ENCODE measurements around the gene WWC1. TPM values are rescaled to one million over a fixed set of nuclear protein-coding genes. Genes with fewer than 3 reads are reported as not detected.

The WWC1 gene
- total RNA-seq, 2 experiments from 2014 or later: not detected

- no peak overlapping the region for H3K4me2 ChIP-seq (ENCODE audit: low read length)
- no peak overlapping the region for H3K4me3 ChIP-seq (ENCODE audit: low read depth, low read length, poor library complexity, severe bottlenecking)
- no peaks in the 10 kb centered on the region for H4K20me1 ChIP-seq (ENCODE audit: insufficient read depth, low read length)
- intact Hi-C loops (cut with micrococcal nuclease; ENCODE audit: unreplicated experiment): no loop called here
- no peaks in the 10 kb centered on the region for H3K36me3 ChIP-seq (ENCODE audit: insufficient read depth, low read length)
- no peak overlapping the region for H3K27ac ChIP-seq (ENCODE audit: low read depth, low read length, poor library complexity, severe bottlenecking)
- TF ChIP-seq EZH2phosphoT487 (IDR thresholded peaks at IDR 0.05; ENCODE audit: borderline replicate concordance, low read depth, low read length): no peak
- no peaks in the 10 kb centered on the region for H3K9me2 ChIP-seq (ENCODE audit: insufficient read depth, low read length)
- DNase-seq (ENCODE audit: low spot score): no peak
- no TSS peak for BruUV-seq (replicated peaks)
- H3K4me1 ChIP-seq (ENCODE audit: insufficient read depth, low read length, poor library complexity, severe bottlenecking): no peaks in the 10 kb centered on the region
- no peaks in the 10 kb centered on the region for H3K9me3 ChIP-seq (ENCODE audit: low read length)
- ChIA-PET CTCF (ENCODE audit: unreplicated experiment) (no interaction called here), POLR2A (interaction anchor here (0.5 to 0.6 kb wide), 2 partner anchors 108 to 215 kb away, joined by 4 read pairs; no protein-coding TSS in a partner anchor)
- no peaks in the 10 kb centered on the region for H3K79me2 ChIP-seq (ENCODE audit: insufficient read depth, low read depth, low read length)
- H2AFZ ChIP-seq (ENCODE audit: low read length): no peak overlapping the region
Measured at GRCh38 chr5:168274406-168274805, 17.0 kb upstream of the WWC1 start.

- POLR2A ChIA-PET: no interaction called here
- Histone ChIP-seq H3K4me1 (ENCODE audit: insufficient read depth, low read length, poor library complexity, severe bottlenecking) (no peaks in the 10 kb centered on the region), H3K4me3 (ENCODE audit: low read depth, low read length, poor library complexity, severe bottlenecking) (no peak overlapping the region), H3K36me3 (ENCODE audit: insufficient read depth, low read length) (no peaks in the 10 kb centered on the region), H3K27ac (ENCODE audit: low read depth, low read length, poor library complexity, severe bottlenecking) (no peak overlapping the region), H3K9me2 (ENCODE audit: insufficient read depth, low read length) (no peaks in the 10 kb centered on the region), H3K9me3 (ENCODE audit: low read length) (no peaks in the 10 kb centered on the region), H4K20me1 (ENCODE audit: insufficient read depth, low read length) (no peaks in the 10 kb centered on the region), H3K4me2 (ENCODE audit: low read length) (no peak overlapping the region), H2AFZ (ENCODE audit: low read length) (no peak overlapping the region), H3K79me2 (ENCODE audit: insufficient read depth, low read depth, low read length) (no peaks in the 10 kb centered on the region)
- no TSS peak for BruUV-seq (replicated peaks)
- intact Hi-C loops (cut with micrococcal nuclease; ENCODE audit: unreplicated experiment): no loop called here
- CTCF ChIA-PET (ENCODE audit: unreplicated experiment): no interaction called here
- no peak for DNase-seq (ENCODE audit: low spot score)
- TF ChIP-seq CTCF (conservative IDR thresholded peaks at IDR 0.05; ENCODE audit: low read length) (no peak), EZH2phosphoT487 (IDR thresholded peaks at IDR 0.05; ENCODE audit: borderline replicate concordance, low read depth, low read length) (no peak)
Measured at GRCh38 chr5:168275940-168276339, 15.5 kb upstream of the WWC1 start.

GRCh38 chr5:168282120-168282519, 9.3 kb upstream of the WWC1 start:
- Histone ChIP-seq H3K9me3 (ENCODE audit: low read length) (no peaks in the 10 kb centered on the region), H3K9me2 (ENCODE audit: insufficient read depth, low read length) (no peaks in the 10 kb centered on the region), H2AFZ (ENCODE audit: low read length) (no peak overlapping the region), H3K27ac (ENCODE audit: low read depth, low read length, poor library complexity, severe bottlenecking) (no peak overlapping the region), H3K4me3 (ENCODE audit: low read depth, low read length, poor library complexity, severe bottlenecking) (no peak overlapping the region), H3K79me2 (ENCODE audit: insufficient read depth, low read depth, low read length) (no peaks in the 10 kb centered on the region), H3K4me2 (ENCODE audit: low read length) (no peak overlapping the region), H4K20me1 (ENCODE audit: insufficient read depth, low read length) (no peaks in the 10 kb centered on the region), H3K36me3 (ENCODE audit: insufficient read depth, low read length) (no peaks in the 10 kb centered on the region), H3K4me1 (ENCODE audit: insufficient read depth, low read length, poor library complexity, severe bottlenecking) (no peaks in the 10 kb centered on the region)
- ChIA-PET CTCF (ENCODE audit: unreplicated experiment) (interaction anchor here (0.6 kb wide), 1 partner anchor 7 kb away, joined by 3 read pairs; no protein-coding TSS in a partner anchor), POLR2A (interaction anchor here (0.6 to 1.2 kb wide), 2 partner anchors 12 to 1018 kb away, joined by 3 to 4 read pairs; no protein-coding TSS in a partner anchor)
- DNase-seq (ENCODE audit: low spot score): no peak
- intact Hi-C loops (cut with micrococcal nuclease; ENCODE audit: unreplicated experiment): no loop called here
- TF ChIP-seq CTCF (conservative IDR thresholded peaks at IDR 0.05; ENCODE audit: low read length): no peak
- TF ChIP-seq EZH2phosphoT487 (IDR thresholded peaks at IDR 0.05; ENCODE audit: borderline replicate concordance, low read depth, low read length): no peak
- no TSS peak for BruUV-seq (replicated peaks)
